Measurements from ENCODE around the gene CTBP2.
"Not testable (repeated sequence)": the region's sequence is repeated elsewhere in the genome, so short reads cannot be mapped to it uniquely, and the experiment has no call there.

The CTBP2 gene

GRCh38 chr10:125087191-125087896 is 73.0 kb downstream of the CTBP2 start:
- DNase-seq (ENCODE audit: low read depth) = no peak

GRCh38 chr10:125086691-125087090 is 73.7 kb downstream of the CTBP2 start:
- DNase-seq (ENCODE audit: low read depth) = no peak

GRCh38 chr10:125085258-125086054 is 74.9 kb downstream of the CTBP2 start:
- DNase-seq (ENCODE audit: low read depth) = no peak

GRCh38 chr10:125084614-125085257 is 75.6 kb downstream of the CTBP2 start:
- no peak for DNase-seq (ENCODE audit: low read depth)

GRCh38 chr10:125084191-125084613 is 76.2 kb downstream of the CTBP2 start:
- DNase-seq (ENCODE audit: low read depth) = peak; percentile 85

GRCh38 chr10:125083576-125083920 is 76.8 kb downstream of the CTBP2 start:
- DNase-seq (ENCODE audit: low read depth) = peak; percentile 86

- DNase-seq (ENCODE audit: low read depth) = no peak
Observed at GRCh38 chr10:125082881-125083575, 77.3 kb downstream of the CTBP2 start.

- DNase-seq (ENCODE audit: low read depth) = not testable (repeated sequence)
Observed at GRCh38 chr10:125082471-125082870, 77.9 kb downstream of the CTBP2 start.

- no peak for DNase-seq (ENCODE audit: low read depth)
Observed at GRCh38 chr10:125081931-125082330, 78.4 kb downstream of the CTBP2 start.

- DNase-seq (ENCODE audit: low read depth) = no peak
Observed at GRCh38 chr10:125080984-125081383, 79.4 kb downstream of the CTBP2 start.

GRCh38 chr10:125080296-125080695 is 80.1 kb downstream of the CTBP2 start:
- no peak for DNase-seq (ENCODE audit: low read depth)

- DNase-seq (ENCODE audit: low read depth) = no peak
Observed at GRCh38 chr10:125079091-125079600, 81.2 kb downstream of the CTBP2 start.

GRCh38 chr10:125076891-125077541 is 83.3 kb downstream of the CTBP2 start:
- no peak for DNase-seq (ENCODE audit: low read depth)

GRCh38 chr10:125076121-125076825 is 84.1 kb downstream of the CTBP2 start:
- no peak for DNase-seq (ENCODE audit: low read depth)

- no peak for DNase-seq (ENCODE audit: low read depth)
Observed at GRCh38 chr10:125073996-125074395, 86.4 kb downstream of the CTBP2 start.

GRCh38 chr10:125072794-125073193 is 87.6 kb downstream of the CTBP2 start:
- DNase-seq (ENCODE audit: low read depth) = no peak

GRCh38 chr10:125071008-125071407 is 89.4 kb downstream of the CTBP2 start:
- DNase-seq (ENCODE audit: low read depth) = no peak

GRCh38 chr10:125068406-125068805 is 92.0 kb downstream of the CTBP2 start:
- no peak for DNase-seq (ENCODE audit: low read depth)

GRCh38 chr10:125067764-125068163 is 92.6 kb downstream of the CTBP2 start:
- no peak for DNase-seq (ENCODE audit: low read depth)

- no peak for DNase-seq (ENCODE audit: low read depth)
Observed at GRCh38 chr10:125066764-125067450, 93.5 kb downstream of the CTBP2 start.

Data from GM04503 (cell line).